Right lobe of liver (tissue), 6 donors: Measurements from ENCODE around the gene RBM15. TPM values are rescaled to one million over a fixed set of nuclear protein-coding genes. Genes with fewer than 3 reads are reported as not detected.

Experiments used
- ATAC-seq, 4 donors: fragments of 200-7000 bp; cut with Tn5 transposase; one replicate each; pipeline ENCODE4 v1.9.1; 2020; ENCODE audit warnings: mild to moderate bottlenecking in 4 of 4, moderate library complexity in 4 of 4
- DNase-seq, 3 donors: peaks; one replicate each; pipeline ENCODE4 v3.0.0-alpha.2; 2020
- H3K27ac ChIP-seq, 3 donors: fragments of 200-600 bp; one replicate each; pipeline ENCODE4 v1.8.0; 2022
- H3K27me3 ChIP-seq, 2 donors: fragments of 200-600 bp; one replicate each; pipeline ENCODE4 v1.8.0; 2022
- H3K36me3 ChIP-seq, 4 donors: fragments of 200-600 bp; sonication (generic) in 1 of 4; one replicate each; pipeline versions ENCODE4 v1.5.1 to v1.8.0; 2017 to 2022; ENCODE audit warnings: control low read depth in 1 of 4
- H3K4me1 ChIP-seq, 4 donors: fragments of 200-600 bp; sonication (generic) in 1 of 4; one replicate each; pipeline versions ENCODE4 v1.5.1 to v1.8.0; 2017 to 2022; ENCODE audit warnings: control low read depth in 1 of 4
- H3K4me3 ChIP-seq, 3 donors: fragments of 200-600 bp; one replicate each; pipeline ENCODE4 v1.8.0; 2022
- H3K9me3 ChIP-seq, 4 donors: fragments of 200-600 bp; sonication (generic) in 1 of 4; one replicate each; pipeline versions ENCODE4 v1.5.1 to v1.8.0; 2017 to 2022; ENCODE audit warnings: control low read depth in 1 of 4
- POLR2A ChIP-seq: fragments of 450-650 bp; IDR thresholded peaks from one replicate; pipeline ENCODE4 v1.6.1; 2017; ENCODE audit warnings: antibody characterized with exemption, mild to moderate bottlenecking
- WGBS: methylation state at CpG from one replicate; pipeline ENCODE4 v1.1.6; 2018; ENCODE audit warnings: low coverage, low lambda C conversion rate; ENCODE audit not compliant: insufficient coverage; ENCODE audit errors: missing lambda C conversion rate; 5-methylcytosine and 5-hydroxymethylcytosine counted together
- intact Hi-C, 2 donors: fragments of 100-400 bp; cut with DNase I; formaldehyde crosslinking; loops; one replicate each; pipeline versions ENCODE4 v1.11.2 to v1.14.1; 2022
- total RNA-seq, 6 experiments: library from RNA; depleted of rRNA in 2 of 6; stranded (reverse); fragments of >200 nt in 2 of 6; fragmentation: NEBNext Ultra II Directional in 3 of 6; extraction: Animal tissue kit (Norgen Biotek cat#: 25700) in 3 of 6; gene quantifications; one replicate each; pipeline versions ENCODE4 v1.1.0 to v1.2.4, GENCODE V29; 2016 to 2023
- TF ChIP-seq, protein P1 (sequence below), 4 donors: fragments of 200-600 bp in 3 of 4; fragments of 450-650 bp in 1 of 4; IDR thresholded peaks; one replicate each; pipeline versions ENCODE4 v1.5.1 to v1.8.0; 2016 to 2022; ENCODE audit warnings: antibody characterized with exemption in 4 of 4, mild to moderate bottlenecking in 2 of 4
- donor health status: DM: no; HTN: yes; CAD: no.
- donor health status: DM: no; HTN: no; CAD: no.
- donor health status: DM: no; HTN: no; CAD: no.
- donor health status: DM: no; HTN: yes; CAD: no.
- donor health status: DM: no; HTN: yes; CAD: no.

RBM15 gene
- total RNA-seq, 6 experiments from 2014 or later: 8.9 to 15.1 (median 12.2) TPM

DNA sequence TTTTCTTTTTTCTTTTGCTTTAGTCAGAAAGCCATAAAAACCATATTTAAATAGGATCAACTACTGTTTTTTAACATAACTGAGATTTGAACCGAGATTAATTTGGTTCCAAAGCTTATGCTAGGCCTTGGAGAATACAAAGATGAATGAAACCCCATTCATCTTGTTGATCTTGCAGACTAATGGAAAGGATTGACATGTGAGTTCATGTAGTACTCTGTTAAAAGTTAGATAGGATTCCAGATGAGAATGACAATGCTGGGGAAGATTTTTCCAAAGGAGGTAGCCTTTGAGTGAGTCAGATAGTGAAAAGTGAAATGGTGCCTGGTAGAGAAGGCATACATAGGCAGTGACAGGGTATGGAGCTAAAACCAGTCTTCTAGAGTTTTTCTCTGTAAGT is 22.7 kb downstream of the RBM15 start:
- TF ChIP-seq, protein P1, sequence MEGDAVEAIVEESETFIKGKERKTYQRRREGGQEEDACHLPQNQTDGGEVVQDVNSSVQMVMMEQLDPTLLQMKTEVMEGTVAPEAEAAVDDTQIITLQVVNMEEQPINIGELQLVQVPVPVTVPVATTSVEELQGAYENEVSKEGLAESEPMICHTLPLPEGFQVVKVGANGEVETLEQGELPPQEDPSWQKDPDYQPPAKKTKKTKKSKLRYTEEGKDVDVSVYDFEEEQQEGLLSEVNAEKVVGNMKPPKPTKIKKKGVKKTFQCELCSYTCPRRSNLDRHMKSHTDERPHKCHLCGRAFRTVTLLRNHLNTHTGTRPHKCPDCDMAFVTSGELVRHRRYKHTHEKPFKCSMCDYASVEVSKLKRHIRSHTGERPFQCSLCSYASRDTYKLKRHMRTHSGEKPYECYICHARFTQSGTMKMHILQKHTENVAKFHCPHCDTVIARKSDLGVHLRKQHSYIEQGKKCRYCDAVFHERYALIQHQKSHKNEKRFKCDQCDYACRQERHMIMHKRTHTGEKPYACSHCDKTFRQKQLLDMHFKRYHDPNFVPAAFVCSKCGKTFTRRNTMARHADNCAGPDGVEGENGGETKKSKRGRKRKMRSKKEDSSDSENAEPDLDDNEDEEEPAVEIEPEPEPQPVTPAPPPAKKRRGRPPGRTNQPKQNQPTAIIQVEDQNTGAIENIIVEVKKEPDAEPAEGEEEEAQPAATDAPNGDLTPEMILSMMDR (IDR thresholded peaks at IDR 0.05): no peak
- no peak for TF ChIP-seq POLR2A
- intact Hi-C loops: no loop called here
- H3K9me3 ChIP-seq: no peaks in the 10 kb centered on the region
- no peak for ATAC-seq
- WGBS: 100% methylated on average over 1 of the region's 1 CpG
- H3K27me3 ChIP-seq: no peaks in the 10 kb centered on the region
- H3K4me3 ChIP-seq: no peak overlapping the region
- H3K27ac ChIP-seq: no peak overlapping the region
- peaks cover 0 to 3% (median 0%) of the 10 kb centered on the region in 4 donors for H3K36me3 ChIP-seq
- DNase-seq: no peak
- no peaks in the 10 kb centered on the region for H3K4me1 ChIP-seq

DNA sequence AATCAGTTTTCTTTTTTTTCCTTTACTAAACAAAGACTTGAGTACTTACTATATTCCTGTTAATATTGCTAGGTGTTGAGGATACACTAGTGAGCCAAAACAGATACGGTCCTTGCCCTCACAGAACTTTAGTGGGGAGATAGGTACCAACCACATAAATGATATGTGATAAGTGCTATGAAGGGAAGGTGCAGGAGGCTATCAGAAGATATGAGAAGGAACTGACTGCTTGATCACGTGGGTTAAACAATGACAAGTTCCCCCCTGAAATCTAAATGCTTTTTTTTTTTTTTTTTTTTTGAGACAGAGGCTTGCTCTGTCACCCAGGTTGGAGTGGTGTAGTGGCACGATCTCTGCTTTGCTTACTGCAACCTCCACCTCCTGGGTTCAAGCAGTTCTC is 25.0 kb downstream of the RBM15 start:
- no peak for ATAC-seq
- intact Hi-C loops: no loop called here

DNA sequence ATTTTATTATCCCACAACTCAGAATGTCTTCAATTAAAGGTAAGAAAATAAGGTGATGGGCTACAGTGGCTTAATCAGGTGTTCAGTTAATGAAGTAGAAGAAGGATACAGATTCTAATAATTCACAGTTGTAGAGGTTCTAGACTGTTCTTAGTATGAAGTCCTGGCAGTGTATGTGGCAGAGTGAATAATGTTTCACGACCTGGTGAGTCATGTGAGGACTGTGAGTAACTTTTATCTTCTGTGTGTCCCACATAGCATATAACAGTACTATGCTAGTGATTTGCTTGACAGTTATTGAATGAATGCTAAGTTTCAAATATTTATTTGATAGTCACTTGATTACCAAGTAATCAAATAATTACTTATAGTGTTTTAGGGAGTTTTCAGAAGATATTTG is 31.6 kb downstream of the RBM15 start:
- Histone ChIP-seq H3K27ac (no peak overlapping the region), H3K36me3 (peaks cover 0 to 25% (median 3%) of the 10 kb centered on the region in 4 donors), H3K9me3 (no peaks in the 10 kb centered on the region), H3K4me3 (no peak overlapping the region), H3K27me3 (no peaks in the 10 kb centered on the region), H3K4me1 (no peaks in the 10 kb centered on the region)
- TF ChIP-seq, protein P1 (IDR thresholded peaks at IDR 0.05): no peak
- TF ChIP-seq POLR2A: no peak
- peak in 1 of 4 donors; percentile 87 for ATAC-seq
- intact Hi-C loops: no loop called here
- no peak for DNase-seq
- 31% methylated on average over 1 of the region's 1 CpG for WGBS

More for the DNA sequence above, 25.0 kb downstream of the RBM15 start:
- no peak for DNase-seq
- no peaks in the 10 kb centered on the region for H3K4me1 ChIP-seq
- 76% methylated on average over 2 of the region's 3 CpGs for WGBS
- no peaks in the 10 kb centered on the region for H3K27me3 ChIP-seq
- no peak overlapping the region for H3K4me3 ChIP-seq
- H3K27ac ChIP-seq: no peak overlapping the region
- H3K36me3 ChIP-seq: no peaks in the 10 kb centered on the region
- no peaks in the 10 kb centered on the region for H3K9me3 ChIP-seq
- TF ChIP-seq, protein P1 (IDR thresholded peaks at IDR 0.05): no peak
- no peak for TF ChIP-seq POLR2A

DNA sequence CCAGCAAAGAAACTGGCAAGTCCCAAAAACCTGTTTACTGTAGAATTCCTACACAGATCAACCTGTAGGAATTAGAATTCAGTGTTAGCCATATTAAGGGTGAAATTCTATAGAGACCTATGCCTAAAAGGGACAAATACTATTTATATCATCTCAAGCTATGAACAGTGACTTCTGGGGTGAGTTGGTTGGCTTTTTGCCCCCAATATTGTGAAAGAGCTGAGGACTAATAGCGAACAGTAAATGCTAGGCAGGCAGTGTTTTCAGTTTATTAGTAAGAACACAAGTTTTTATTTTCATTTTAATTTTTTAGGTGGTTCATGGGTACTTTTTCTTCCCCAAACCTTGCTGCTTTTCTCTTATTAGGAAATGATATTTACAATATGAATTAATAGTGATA is 36.3 kb downstream of the RBM15 start:
- no peak for ATAC-seq
- no peak overlapping the region for H3K27ac ChIP-seq
- no peaks in the 10 kb centered on the region for H3K9me3 ChIP-seq
- peaks cover 0 to 36% (median 6%) of the 10 kb centered on the region in 4 donors for H3K36me3 ChIP-seq
- no peaks in the 10 kb centered on the region for H3K4me1 ChIP-seq
- 57% methylated on average over 1 of the region's 1 CpG for WGBS
- intact Hi-C loops: no loop called here
- no peak overlapping the region for H3K4me3 ChIP-seq
- H3K27me3 ChIP-seq: no peaks in the 10 kb centered on the region
- TF ChIP-seq, protein P1 (IDR thresholded peaks at IDR 0.05): no peak
- TF ChIP-seq POLR2A: no peak
- DNase-seq: no peak
